Hair follicular keratinocyte (primary cell): ENCODE results near the gene HSFY2. TPM values are rescaled to one million over a fixed set of nuclear protein-coding genes. Genes with fewer than 3 reads are reported as not detected.

Source experiments
- total RNA-seq: library from RNA; depleted of rRNA; stranded (reverse); fragments of >200 nt; gene quantifications from 2 replicates; pipeline ENCODE4 v1.2.3, GENCODE V29; 2015

Gene HSFY2
- not detected in 2 replicates for total RNA-seq

GRCh38 chrY:18773635-18774034 lies at the start of gene HSFY2:
Gene HSFY2 (minus strand): TSS chrY:18773735. CDS start chrY:18773618, 117 bp downstream.

Other genes with a start within 250 kb of the HSFY2 start
- not detected in 2 replicates for gene HSFY1, start 227.0 kb downstream of the HSFY2 start, total RNA-seq